ENCODE measurements around the gene GIT1. TPM values are rescaled to one million over a fixed set of nuclear protein-coding genes. Genes with fewer than 3 reads are reported as not detected.

Gene GIT1
- total RNA-seq, 3 donors from 2014 or later (not counting 1 experiment from before 2014, with no cell fraction given) = 39.4 to 61.4 (median 54.6) TPM

Other genes with a start within 250 kb of the GIT1 start
- gene TAOK1, start 199.3 kb downstream of the GIT1 start, total RNA-seq = 10 to 100 TPM; 55.4 to 76.9 (median 70.0) TPM
- 10 to 100 TPM; 31.7 to 33.8 (median 33.1) TPM for gene ABHD15, start 22.6 kb downstream of the GIT1 start, total RNA-seq
- gene TP53I13, start 20.9 kb downstream of the GIT1 start, total RNA-seq = 100 to 1,000 TPM; 122 to 148 (median 148) TPM
- 1 to 10 TPM; 2.3 to 6.6 (median 4.0) TPM for gene ANKRD13B, start 3.5 kb upstream of the GIT1 start, total RNA-seq
- gene CORO6, start 33.3 kb upstream of the GIT1 start, total RNA-seq = 10 to 100 TPM in 1 of 3 donors, 1 to 10 TPM in 2; 2.4 to 18.7 (median 3.9) TPM